ENCODE data around the gene HIPK4. TPM values are rescaled to one million over a fixed set of nuclear protein-coding genes. Genes with fewer than 3 reads are reported as not detected.

HIPK4 gene
- total RNA-seq, 1 experiment from 2014 or later = 0.74 TPM

DNA sequence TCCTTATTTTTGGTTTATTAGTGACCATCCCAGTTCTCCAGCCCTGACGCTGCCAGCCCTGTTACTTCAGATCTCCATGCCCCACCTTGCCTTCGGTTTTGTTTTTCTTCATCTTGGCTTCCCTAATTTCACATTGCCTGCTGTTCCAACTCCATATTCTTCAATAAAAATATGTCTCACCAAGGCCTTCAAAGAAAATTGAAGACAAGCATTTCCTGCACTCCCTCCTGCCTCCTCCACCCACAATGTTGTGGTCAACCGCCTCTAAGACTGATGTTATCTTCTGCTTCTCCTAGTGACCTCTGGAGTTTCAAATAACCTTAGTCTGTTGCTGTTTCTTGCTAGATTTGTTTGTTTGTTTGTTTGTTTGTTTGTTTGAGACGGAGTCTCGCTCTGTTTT lies 26.9 kb downstream of the HIPK4 start:
- ChIA-PET RAD21 (ENCODE audit: low non-redundant PET in 1 of 2, low total read pairs in 2 of 2, uncharacterized antibody in 2 of 2, unreplicated experiment in 2 of 2) (no interaction called here), POLR2A (no interaction called here), CTCF (no interaction called here)
- Histone ChIP-seq H3K4me3 (replicated peaks in 1 of 2; ENCODE audit: low read depth in 1 of 2, low read length in 2 of 2) (no peak overlapping the region), H3K9ac (ENCODE audit: low read length) (no peak overlapping the region), H3K4me1 (ENCODE audit: control insufficient read depth in 1 of 2, insufficient read depth in 2 of 2, low read length in 2 of 2) (no peaks in the 10 kb centered on the region), H2AFZ (ENCODE audit: low read depth, low read length, poor library complexity, severe bottlenecking) (no peak overlapping the region), H3K27me3 (ENCODE audit: insufficient read depth, low read length) (no peaks in the 10 kb centered on the region), H3K4me2 (ENCODE audit: low read length) (no peak overlapping the region), H3K27ac (ENCODE audit: low read depth, low read length) (no peak overlapping the region), H3K9me3 (ENCODE audit: control insufficient read depth in 1 of 2, insufficient read depth in 1 of 2, low read depth in 1 of 2, low read length in 2 of 2) (no peaks in the 10 kb centered on the region), H3K79me2 (ENCODE audit: insufficient read depth, low read length) (no peaks in the 10 kb centered on the region), H3K9me2 (ENCODE audit: insufficient read depth) (no peaks in the 10 kb centered on the region), H3K36me3 (ENCODE audit: control insufficient read depth in 1 of 2, insufficient read depth in 2 of 2, low read length in 2 of 2) (peaks cover 0 to 5% of the 10 kb centered on the region in 2 experiments; a peak in 2 of 4 replicates), H4K20me1 (ENCODE audit: insufficient read depth) (no peaks in the 10 kb centered on the region)
- DNase-seq (ENCODE audit: low read depth, low spot score) = no peak
- TF ChIP-seq SP1 (IDR thresholded peaks at IDR 0.05; ENCODE audit: low read depth) = no peak
- TF ChIP-seq, protein P1, sequence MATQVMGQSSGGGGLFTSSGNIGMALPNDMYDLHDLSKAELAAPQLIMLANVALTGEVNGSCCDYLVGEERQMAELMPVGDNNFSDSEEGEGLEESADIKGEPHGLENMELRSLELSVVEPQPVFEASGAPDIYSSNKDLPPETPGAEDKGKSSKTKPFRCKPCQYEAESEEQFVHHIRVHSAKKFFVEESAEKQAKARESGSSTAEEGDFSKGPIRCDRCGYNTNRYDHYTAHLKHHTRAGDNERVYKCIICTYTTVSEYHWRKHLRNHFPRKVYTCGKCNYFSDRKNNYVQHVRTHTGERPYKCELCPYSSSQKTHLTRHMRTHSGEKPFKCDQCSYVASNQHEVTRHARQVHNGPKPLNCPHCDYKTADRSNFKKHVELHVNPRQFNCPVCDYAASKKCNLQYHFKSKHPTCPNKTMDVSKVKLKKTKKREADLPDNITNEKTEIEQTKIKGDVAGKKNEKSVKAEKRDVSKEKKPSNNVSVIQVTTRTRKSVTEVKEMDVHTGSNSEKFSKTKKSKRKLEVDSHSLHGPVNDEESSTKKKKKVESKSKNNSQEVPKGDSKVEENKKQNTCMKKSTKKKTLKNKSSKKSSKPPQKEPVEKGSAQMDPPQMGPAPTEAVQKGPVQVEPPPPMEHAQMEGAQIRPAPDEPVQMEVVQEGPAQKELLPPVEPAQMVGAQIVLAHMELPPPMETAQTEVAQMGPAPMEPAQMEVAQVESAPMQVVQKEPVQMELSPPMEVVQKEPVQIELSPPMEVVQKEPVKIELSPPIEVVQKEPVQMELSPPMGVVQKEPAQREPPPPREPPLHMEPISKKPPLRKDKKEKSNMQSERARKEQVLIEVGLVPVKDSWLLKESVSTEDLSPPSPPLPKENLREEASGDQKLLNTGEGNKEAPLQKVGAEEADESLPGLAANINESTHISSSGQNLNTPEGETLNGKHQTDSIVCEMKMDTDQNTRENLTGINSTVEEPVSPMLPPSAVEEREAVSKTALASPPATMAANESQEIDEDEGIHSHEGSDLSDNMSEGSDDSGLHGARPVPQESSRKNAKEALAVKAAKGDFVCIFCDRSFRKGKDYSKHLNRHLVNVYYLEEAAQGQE (IDR thresholded peaks at IDR 0.05; ENCODE audit: low read depth) = no peak
- TF ChIP-seq, protein P2, sequence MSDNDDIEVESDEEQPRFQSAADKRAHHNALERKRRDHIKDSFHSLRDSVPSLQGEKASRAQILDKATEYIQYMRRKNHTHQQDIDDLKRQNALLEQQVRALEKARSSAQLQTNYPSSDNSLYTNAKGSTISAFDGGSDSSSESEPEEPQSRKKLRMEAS (IDR thresholded peaks at IDR 0.05) = no peak
- TF ChIP-seq, protein P3, sequence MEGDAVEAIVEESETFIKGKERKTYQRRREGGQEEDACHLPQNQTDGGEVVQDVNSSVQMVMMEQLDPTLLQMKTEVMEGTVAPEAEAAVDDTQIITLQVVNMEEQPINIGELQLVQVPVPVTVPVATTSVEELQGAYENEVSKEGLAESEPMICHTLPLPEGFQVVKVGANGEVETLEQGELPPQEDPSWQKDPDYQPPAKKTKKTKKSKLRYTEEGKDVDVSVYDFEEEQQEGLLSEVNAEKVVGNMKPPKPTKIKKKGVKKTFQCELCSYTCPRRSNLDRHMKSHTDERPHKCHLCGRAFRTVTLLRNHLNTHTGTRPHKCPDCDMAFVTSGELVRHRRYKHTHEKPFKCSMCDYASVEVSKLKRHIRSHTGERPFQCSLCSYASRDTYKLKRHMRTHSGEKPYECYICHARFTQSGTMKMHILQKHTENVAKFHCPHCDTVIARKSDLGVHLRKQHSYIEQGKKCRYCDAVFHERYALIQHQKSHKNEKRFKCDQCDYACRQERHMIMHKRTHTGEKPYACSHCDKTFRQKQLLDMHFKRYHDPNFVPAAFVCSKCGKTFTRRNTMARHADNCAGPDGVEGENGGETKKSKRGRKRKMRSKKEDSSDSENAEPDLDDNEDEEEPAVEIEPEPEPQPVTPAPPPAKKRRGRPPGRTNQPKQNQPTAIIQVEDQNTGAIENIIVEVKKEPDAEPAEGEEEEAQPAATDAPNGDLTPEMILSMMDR (IDR thresholded peaks at IDR 0.05 in 2 of 3, conservative IDR thresholded peaks at IDR 0.05 in 1 of 3; ENCODE audit: borderline replicate concordance in 1 of 3, insufficient read depth in 1 of 3, low read depth in 2 of 3, low read length in 2 of 3) = no peak
- TF ChIP-seq ZFX (IDR thresholded peaks at IDR 0.05) = no peak
- no peak for TF ChIP-seq ELF1 (IDR thresholded peaks at IDR 0.05; ENCODE audit: borderline replicate concordance, low read depth)
- no peak for TF ChIP-seq JUND (IDR thresholded peaks at IDR 0.05)
- ATAC-seq = no peak
- intact Hi-C loops (cut with micrococcal nuclease) = no loop called here
- no TSS peak for BruUV-seq (replicated peaks)

Measured in HCT116 (cell line).